Left ventricle myocardium inferior (tissue), 1 donor: ENCODE measurements around the gene CSAD. TPM values are rescaled to one million over a fixed set of nuclear protein-coding genes. Genes with fewer than 3 reads are reported as not detected.
"Not testable (repeated sequence)": the region's sequence is repeated elsewhere in the genome, so short reads cannot be mapped to it uniquely, and the experiment has no call there.

ENCODE experiments used
- DNase-seq: peaks from one replicate; pipeline ENCODE4 v3.0.0-alpha.2; 2020
- H3K27ac ChIP-seq: fragments of 200-600 bp; replicated peaks from 2 replicates; pipeline ENCODE4 v1.8.0; 2021
- H3K27me3 ChIP-seq: fragments of 200-600 bp; 2 replicates; pipeline ENCODE4 v1.8.0; 2021; ENCODE audit warnings: low read depth
- H3K36me3 ChIP-seq: fragments of 200-600 bp; 2 replicates; pipeline ENCODE4 v1.8.0; 2021
- H3K4me1 ChIP-seq: fragments of 200-600 bp; 2 replicates; pipeline ENCODE4 v1.8.0; 2021
- H3K4me3 ChIP-seq: fragments of 200-600 bp; 2 replicates; pipeline ENCODE4 v1.8.0; 2021; ENCODE audit warnings: mild to moderate bottlenecking, moderate library complexity
- H3K9me3 ChIP-seq: fragments of 200-600 bp; replicated peaks from 2 replicates; pipeline ENCODE4 v1.8.0; 2021
- intact Hi-C: fragments of 100-400 bp; cut with micrococcal nuclease; formaldehyde crosslinking; loops from one replicate; pipeline ENCODE4 v1.11.0; 2022
- total RNA-seq: library from RNA; stranded (reverse); fragmentation: NEBNext Ultra II Directional; extraction: Animal tissue kit (Norgen Biotek cat#: 25700); gene quantifications from one replicate; pipeline ENCODE4 v1.2.1, GENCODE V29; 2021
- TF ChIP-seq, protein P1 (sequence below): fragments of 200-600 bp; IDR thresholded peaks from 2 replicates; pipeline ENCODE4 v1.8.0; 2021; ENCODE audit warnings: antibody characterized with exemption, mild to moderate bottlenecking, borderline replicate concordance
- donor health status: DM: no; HTN: yes; CAD: no; lungs with severe emphysema.

The CSAD gene
- total RNA-seq, 1 donor from 2014 or later = 12.2 TPM

DNA sequence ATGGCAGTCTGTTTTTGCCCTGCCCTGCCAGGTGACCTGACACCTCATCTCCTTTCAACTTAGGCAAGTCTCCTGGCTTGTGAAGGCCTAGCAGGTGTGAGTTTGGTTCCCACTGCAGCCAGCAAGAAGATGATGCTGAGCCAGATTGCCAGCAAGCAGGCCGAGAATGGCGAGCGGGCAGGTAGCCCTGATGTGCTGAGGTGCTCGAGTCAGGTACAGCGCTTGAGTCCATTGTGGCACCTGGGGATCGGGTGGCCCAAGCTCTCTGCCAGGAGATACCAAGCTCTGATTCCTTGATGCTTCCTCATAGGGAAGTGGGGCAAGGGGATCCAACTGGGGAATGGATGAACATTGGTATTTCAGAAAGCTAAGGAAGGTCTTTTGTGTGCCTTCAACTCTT is 4.1 kb upstream of the CSAD start:
- TF ChIP-seq, protein P1, sequence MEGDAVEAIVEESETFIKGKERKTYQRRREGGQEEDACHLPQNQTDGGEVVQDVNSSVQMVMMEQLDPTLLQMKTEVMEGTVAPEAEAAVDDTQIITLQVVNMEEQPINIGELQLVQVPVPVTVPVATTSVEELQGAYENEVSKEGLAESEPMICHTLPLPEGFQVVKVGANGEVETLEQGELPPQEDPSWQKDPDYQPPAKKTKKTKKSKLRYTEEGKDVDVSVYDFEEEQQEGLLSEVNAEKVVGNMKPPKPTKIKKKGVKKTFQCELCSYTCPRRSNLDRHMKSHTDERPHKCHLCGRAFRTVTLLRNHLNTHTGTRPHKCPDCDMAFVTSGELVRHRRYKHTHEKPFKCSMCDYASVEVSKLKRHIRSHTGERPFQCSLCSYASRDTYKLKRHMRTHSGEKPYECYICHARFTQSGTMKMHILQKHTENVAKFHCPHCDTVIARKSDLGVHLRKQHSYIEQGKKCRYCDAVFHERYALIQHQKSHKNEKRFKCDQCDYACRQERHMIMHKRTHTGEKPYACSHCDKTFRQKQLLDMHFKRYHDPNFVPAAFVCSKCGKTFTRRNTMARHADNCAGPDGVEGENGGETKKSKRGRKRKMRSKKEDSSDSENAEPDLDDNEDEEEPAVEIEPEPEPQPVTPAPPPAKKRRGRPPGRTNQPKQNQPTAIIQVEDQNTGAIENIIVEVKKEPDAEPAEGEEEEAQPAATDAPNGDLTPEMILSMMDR = no peak
- no peak overlapping the region for H3K27ac ChIP-seq
- intact Hi-C loops = no loop called here

DNA sequence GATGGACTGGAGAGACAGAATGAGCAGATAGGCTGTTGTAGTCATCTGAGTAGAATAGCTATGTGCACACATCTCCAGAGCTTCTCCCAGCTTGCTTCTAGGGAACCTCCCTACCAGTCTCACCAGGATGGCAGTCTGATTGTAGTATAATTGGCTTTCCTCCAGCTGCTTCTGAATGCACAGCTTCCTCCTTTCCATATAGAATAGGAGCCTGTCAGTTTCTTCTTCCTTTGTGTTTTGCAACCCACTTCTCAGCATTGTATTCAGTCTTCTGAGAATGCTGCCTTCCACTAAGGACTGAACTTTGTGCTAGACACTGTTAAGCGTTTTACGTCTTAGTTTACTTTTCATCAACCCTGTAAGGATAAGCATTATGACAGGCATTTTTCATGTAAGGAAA is 2.2 kb upstream of the CSAD start:
- no peak overlapping the region for H3K27ac ChIP-seq
- DNase-seq = no peak
- no peaks in the 10 kb centered on the region for H3K27me3 ChIP-seq
- peaks cover 58% of the 10 kb centered on the region for H3K4me1 ChIP-seq
- peaks cover 62% of the 10 kb centered on the region for H3K36me3 ChIP-seq
- no peaks in the 10 kb centered on the region for H3K9me3 ChIP-seq
- intact Hi-C loops = no loop called here
- TF ChIP-seq, protein P1 = no peak
- H3K4me3 ChIP-seq = peak overlapping the region; percentile 84

More for the DNA sequence above, 4.1 kb upstream of the CSAD start:
- Histone ChIP-seq H3K9me3 (no peaks in the 10 kb centered on the region), H3K36me3 (peaks cover 73% of the 10 kb centered on the region), H3K4me3 (no peak overlapping the region), H3K27me3 (no peaks in the 10 kb centered on the region), H3K4me1 (peaks cover 50% of the 10 kb centered on the region)
- no peak for DNase-seq

DNA sequence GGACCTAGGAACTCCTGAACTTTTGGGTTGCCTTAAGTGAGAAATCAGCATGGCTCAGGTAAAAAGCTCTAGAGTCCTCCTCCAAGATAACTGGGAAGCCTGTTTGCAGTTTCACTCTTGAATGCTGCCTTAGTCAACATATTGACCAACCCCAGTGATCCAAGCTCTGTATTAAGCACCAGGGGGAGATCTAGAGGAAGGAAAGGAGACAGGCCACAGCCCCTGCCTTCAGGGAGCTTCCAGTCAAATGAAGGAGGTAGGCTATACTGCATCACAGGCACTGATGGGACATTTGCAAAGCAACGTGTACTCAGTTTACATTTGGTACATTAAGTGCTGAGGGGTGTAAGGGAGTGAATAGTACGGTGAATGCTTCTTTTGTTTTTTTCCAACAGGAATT is 1.2 kb upstream of the CSAD start:
- DNase-seq = no peak
- H3K4me3 ChIP-seq = peak overlapping the region; percentile 84
- peaks cover 52% of the 10 kb centered on the region for H3K36me3 ChIP-seq
- intact Hi-C loops = no loop called here
- H3K27ac ChIP-seq = peak overlapping the region; percentile 98
- H3K27me3 ChIP-seq = no peaks in the 10 kb centered on the region
- no peaks in the 10 kb centered on the region for H3K9me3 ChIP-seq
- H3K4me1 ChIP-seq = peaks cover 58% of the 10 kb centered on the region
- TF ChIP-seq, protein P1 = no peak

DNA sequence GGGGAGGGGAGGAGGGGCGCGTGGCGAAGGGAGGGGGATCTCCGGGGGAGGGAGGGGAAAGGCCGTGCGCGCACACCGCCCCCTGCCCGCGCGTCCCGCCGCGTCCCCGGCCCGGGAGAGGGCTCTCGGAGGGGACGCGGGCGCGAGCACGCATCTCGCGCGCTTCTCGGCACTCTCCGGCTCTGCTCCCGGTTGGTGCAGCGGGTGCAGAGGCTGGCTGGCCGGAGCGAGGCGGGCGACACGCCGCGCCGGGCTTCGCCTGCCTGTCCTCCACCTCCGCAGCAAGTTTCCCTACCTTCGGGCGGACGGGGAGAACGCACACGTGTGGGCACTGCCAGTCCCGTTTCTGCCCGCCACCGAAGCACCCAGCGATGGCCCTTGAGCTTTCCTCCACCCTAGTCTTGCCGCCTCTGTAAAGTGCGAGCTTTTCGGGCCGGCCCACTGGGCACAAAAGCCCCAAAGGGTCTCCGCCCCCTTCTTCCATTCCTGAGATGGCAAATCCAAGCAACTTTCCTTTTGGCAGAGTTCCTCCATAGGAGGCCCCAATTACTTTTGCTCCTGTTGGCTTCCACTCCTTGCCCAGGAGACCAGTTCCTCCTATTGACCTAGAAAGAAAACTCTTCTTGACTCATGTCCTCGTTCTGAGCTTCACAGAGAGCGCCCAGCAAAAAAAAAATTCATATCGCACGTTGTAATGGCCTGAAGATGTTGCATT is 363 bp upstream of the CSAD start:
- TF ChIP-seq, protein P1 = no peak
- Histone ChIP-seq H3K9me3 (no peaks in the 10 kb centered on the region), H3K27me3 (no peaks in the 10 kb centered on the region), H3K4me1 (peaks cover 58% of the 10 kb centered on the region), H3K36me3 (peaks cover 43% of the 10 kb centered on the region), H3K27ac (peak overlapping the region; percentile 98), H3K4me3 (peak overlapping the region; percentile 84)
- DNase-seq = peak; percentile 80
- intact Hi-C loops = no loop called here

DNA sequence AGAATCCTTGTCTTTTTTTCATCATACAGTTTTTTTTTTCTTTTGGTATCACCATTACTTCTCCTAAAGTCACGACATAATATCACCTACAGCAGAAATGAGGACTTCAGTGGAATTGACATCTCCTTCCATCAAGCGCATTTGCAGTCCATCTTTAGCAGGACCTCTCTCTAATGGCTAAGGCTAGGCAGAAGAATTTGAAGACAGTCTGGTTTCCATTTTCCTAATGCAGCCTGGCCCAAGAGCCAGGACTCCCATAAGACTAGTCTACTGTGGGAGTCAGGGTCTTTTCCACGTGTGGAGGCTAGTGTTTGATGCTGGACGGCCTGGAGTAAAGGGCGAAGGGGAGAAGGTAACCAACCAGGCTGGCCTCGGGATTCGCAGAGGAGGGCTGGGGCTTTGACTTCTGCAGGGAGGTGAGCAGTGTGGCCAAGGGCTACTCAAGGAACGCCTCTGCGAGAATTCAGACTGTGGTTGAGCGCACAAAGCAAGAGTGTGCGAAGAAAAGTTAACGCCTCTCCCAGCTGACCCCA is 972 bp downstream of the CSAD start:
- DNase-seq = no peak
- intact Hi-C loops = no loop called here
- peaks cover 63% of the 10 kb centered on the region for H3K4me1 ChIP-seq

DNA sequence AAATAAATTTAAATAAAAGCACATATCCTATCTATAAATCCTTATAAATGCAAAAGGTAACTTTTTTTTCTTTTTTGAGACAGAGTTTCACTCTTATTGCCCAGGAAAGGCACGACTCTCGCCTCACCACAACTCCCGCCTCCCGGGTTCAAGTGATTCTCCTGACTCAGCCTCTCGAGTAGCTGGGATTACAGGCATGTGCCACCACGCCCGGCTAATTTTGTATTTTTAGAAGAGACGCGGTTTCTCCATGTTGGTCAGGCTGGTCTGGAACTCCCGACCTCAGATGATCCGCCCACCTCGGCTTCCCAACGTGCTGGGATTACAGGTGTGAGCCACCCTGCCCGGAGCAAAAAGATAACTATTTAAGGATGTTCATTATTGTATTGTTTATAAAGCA is 1.9 kb downstream of the CSAD start:
- H3K27me3 ChIP-seq, DNase-seq, H3K4me3 ChIP-seq, H3K9me3 ChIP-seq, intact Hi-C loops: not testable (repeated sequence)
- peaks cover 54% of the 10 kb centered on the region for H3K4me1 ChIP-seq
- peak overlapping the region; percentile 98 for H3K27ac ChIP-seq
- peaks cover 24% of the 10 kb centered on the region for H3K36me3 ChIP-seq

More for the DNA sequence above, 972 bp downstream of the CSAD start:
- TF ChIP-seq, protein P1 = no peak
- peak overlapping the region; percentile 98 for H3K27ac ChIP-seq
- no peaks in the 10 kb centered on the region for H3K27me3 ChIP-seq
- no peaks in the 10 kb centered on the region for H3K9me3 ChIP-seq
- H3K4me3 ChIP-seq = peak overlapping the region; percentile 84
- H3K36me3 ChIP-seq = peaks cover 30% of the 10 kb centered on the region

DNA sequence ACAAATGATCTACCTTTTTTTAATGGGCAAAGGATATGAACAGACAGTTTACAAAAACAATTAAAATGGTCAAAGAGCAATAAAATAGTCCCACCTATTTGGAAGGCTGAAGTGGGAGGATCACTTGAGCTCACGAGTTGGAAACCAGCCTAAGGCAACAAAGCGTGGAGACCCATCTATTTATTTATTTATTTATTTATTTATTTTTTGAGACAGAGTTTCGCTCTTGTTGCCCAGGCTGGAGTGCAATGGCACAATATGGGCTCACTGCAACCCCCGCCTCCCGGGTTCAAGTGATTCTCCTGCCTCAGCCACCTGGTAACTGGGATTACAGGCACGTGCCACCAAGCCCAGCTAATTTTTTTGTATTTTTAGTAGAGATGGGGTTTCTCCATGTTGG is 3.3 kb downstream of the CSAD start:
- peaks cover 20% of the 10 kb centered on the region for H3K36me3 ChIP-seq
- H3K9me3 ChIP-seq, H3K4me3 ChIP-seq, H3K27ac ChIP-seq, H3K27me3 ChIP-seq, intact Hi-C loops, DNase-seq: not testable (repeated sequence)
- H3K4me1 ChIP-seq = peaks cover 40% of the 10 kb centered on the region
